GM23248 (cell line): ENCODE data around the gene NAV2.

Experiments
- EZH2 ChIP-seq: fragments of 200-600 bp; sonication (generic); IDR thresholded peaks from 2 replicates; pipeline ENCODE4 v1.6.1; 2018; ENCODE audit warnings: antibody characterized with exemption, mild to moderate bottlenecking; ENCODE audit not compliant: insufficient read depth, poor library complexity, severe bottlenecking
- EZH2phosphoT487 ChIP-seq: fragments of 200-600 bp; sonication (generic); IDR thresholded peaks from 2 replicates; pipeline ENCODE4 v1.6.1; 2018; ENCODE audit warnings: antibody characterized with exemption, moderate library complexity, mild to moderate bottlenecking, low read depth; ENCODE audit not compliant: insufficient read depth

DNA sequence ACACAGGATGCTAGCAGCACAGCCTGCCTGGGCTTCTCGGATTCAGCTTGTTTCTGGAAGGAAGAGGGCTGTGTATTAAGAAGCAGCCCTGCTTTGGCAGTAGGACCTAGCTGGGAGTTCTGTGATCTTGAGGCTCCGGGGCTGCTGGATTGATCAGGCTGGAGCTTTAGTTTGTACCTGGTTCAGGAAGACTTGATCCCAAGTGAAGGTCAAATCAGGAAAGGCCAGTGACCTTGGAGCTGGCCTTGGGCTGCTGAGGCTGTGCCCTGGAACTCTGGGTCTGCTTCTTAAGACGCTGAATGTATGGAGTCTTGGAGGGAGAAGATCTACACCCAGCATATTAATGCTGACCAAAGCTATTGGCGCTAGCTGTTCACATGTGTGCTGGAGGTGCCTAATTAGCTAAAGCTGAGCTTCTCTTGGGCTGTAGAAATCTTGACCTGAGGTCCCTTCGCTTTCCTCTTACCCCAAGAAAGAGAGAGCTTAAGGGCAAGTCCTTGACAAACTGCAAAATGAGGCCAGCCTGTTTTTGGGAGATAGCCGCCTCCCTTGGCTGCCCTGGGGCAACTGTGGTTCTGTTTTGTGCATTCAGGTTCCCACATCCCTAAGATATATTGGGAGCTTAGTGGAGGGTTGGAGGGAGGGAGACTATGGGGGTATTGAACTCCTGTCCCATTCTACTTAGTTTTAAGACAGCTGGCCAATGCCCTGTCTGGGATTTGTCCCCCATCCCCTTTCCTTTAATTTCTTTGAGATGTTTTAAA is 311.7 kb downstream of the NAV2 start:
- TF ChIP-seq EZH2: no peak
- no peak for TF ChIP-seq EZH2phosphoT487
